ENCODE measurements around the gene VMP1.
"Not testable (repeated sequence)": the region's sequence is repeated elsewhere in the genome, so short reads cannot be mapped to it uniquely, and the experiment has no call there.

The VMP1 gene

DNA sequence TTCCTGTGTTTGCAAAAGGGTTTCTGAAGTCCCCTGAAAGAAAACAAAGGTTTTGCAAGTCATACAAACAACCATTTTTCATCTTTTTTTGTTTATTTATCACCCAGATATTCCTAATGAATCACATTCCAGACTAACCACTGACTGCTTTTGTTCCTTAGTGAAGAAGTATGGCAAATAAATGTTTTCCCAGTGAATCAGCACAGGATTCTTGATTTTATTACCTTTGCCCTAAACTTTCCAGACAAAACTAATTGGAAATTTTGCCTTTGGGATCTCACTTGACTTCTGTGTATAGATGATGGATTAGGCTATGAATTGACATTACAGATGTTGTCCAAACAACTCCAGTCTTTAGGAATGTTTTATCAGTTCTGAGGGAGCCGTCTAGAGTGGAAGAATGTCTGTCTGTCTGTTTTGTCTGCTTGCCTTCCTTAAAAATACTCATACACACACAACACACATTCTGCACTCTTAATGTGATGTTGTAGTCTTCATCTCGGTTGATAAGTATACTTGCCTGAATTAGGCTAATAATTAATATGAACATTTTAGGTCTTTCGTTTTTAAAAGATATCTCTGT is 48.9 kb downstream of the VMP1 start:
- DNase-seq = no peak

DNA sequence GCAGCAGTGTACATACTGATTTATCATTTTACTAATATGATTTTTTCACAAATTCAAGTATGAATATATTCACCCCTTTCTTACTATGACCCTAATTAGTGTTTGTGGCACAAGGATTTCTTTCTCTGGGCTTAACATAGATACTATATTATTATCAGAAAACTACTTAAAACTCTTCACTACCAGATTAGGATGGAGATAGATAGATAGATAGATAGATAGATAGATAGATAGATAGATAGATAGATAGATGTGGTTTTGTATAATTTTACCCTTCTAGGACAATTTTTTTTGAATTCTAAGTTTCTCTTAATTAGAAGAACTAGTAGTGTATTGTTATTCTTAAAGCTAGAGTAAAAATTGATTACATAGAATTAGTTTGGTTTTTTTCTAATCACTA is 49.6 kb downstream of the VMP1 start:
- no peak for DNase-seq

DNA sequence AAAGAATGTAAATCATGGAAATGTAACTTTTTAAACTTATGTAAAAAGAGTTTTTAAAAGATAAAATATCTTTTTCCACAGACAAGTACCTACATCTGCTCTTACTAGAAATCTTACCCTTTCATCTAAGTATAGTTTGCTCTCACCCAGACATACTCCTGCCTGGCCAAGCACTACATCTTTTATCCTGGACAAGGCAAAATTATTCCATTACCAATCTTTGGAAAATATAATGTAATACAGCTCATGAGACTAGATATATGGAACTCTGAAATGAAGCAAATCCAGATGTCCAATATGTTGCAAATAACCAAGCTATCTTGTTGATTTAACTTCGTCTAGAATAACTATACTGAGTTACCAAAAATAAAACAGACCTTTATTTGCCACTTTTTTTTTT is 50.0 kb downstream of the VMP1 start:
- no peak for DNase-seq

DNA sequence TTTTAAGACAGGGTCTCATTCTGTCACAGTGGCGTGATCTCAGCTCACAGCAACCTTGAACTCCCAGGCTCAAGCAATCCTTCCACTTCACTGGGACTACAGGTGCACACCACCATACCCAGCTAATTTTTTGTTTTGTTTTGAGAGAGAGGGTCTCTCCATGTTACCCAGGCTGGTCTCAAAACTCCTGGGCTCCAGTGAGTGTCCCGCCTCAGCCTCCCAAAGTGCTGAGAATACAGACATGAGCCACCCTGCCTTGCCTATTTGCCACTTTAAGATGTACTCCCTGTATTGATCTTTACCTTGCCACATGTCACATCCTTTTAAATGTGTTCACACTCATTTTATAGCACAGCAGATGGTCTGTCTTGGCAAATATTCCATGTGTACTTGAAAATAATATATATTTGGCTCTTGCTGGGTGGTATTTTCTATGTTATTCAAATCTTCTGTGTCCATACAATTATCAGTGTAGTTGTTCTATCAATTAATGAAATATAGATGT is 50.5 kb downstream of the VMP1 start:
- DNase-seq = no peak

DNA sequence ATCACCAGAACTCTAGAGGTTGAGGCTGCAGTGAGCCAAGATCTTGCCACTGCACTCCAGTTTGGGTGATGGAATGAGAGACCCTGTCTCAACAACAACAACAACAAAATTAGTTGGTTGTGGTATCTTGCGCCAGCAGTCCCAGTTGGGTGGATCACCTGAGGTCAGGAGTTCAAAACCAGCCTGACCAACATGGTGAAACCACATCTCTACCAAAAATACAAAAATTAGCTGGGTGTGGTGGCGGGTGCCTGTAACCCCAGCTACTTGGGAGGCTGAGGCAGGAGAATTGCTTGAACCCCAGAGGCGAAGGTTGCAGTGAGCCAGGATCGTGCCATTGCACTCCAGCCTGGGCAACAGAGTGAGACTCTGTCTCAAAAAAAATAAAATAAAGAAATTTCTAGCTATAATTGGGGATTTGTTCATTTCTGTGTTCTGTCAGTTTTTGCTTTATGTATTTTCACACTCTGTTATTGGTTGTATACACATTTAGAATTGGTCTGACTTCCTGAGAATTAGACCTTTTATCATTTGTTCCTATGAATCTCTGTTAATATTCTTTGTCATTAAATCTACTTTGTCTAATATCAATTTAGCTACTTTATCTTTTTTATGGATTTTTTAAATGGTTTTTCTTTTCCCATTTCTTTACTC is 51.7 kb downstream of the VMP1 start:
- not testable (repeated sequence) for DNase-seq

DNA sequence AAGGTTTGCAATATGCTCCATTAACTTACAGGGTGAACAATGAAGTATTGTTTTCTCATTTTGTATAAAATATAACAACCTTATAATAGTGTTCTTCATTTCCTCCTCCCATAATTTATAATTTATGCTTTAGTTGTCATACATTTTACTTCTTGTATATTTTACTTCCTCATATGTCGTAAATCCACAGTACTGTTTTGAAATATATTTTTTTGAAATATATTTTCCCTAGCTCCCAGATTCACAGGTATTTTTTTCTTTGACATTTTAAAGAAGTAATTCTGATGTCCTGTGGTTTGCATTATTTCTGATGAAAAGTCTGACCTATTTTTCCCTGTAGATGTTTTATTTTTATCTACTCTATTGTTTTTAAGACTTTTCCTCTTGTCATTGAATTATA is 52.7 kb downstream of the VMP1 start:
- peak; percentile 61 to 67 for DNase-seq

DNA sequence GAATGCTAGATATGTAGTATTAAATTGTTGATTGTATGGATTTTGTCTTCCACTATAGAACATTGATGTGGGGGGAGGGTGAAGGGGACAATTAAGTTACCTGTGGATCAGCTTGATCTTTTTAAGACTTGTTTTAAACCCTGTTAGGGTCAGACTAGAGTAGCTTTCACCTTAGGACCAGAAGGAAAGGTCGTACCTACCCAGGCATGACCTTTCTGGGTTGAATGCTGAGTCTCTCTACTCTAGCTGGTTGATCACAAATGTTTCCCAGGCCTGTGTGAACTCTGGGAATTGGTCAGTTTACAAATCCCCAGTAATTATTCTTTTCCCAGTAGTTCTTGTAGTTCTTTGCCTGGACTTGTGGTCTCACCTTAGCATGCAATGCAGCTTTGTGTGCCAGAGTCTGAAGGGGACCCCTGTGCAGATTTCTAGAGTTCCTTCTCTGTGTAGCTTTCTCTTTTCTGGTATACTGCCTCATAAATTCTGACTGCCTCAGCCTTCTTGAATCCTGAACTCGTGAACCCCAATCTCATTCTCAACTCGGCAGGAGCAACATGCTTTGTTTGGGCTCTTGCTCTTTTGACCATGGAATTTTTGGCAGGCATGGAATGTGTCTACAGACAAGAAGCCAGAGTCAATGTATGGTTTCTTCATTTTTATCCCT is 54.1 kb downstream of the VMP1 start:
- no peak for DNase-seq

DNA sequence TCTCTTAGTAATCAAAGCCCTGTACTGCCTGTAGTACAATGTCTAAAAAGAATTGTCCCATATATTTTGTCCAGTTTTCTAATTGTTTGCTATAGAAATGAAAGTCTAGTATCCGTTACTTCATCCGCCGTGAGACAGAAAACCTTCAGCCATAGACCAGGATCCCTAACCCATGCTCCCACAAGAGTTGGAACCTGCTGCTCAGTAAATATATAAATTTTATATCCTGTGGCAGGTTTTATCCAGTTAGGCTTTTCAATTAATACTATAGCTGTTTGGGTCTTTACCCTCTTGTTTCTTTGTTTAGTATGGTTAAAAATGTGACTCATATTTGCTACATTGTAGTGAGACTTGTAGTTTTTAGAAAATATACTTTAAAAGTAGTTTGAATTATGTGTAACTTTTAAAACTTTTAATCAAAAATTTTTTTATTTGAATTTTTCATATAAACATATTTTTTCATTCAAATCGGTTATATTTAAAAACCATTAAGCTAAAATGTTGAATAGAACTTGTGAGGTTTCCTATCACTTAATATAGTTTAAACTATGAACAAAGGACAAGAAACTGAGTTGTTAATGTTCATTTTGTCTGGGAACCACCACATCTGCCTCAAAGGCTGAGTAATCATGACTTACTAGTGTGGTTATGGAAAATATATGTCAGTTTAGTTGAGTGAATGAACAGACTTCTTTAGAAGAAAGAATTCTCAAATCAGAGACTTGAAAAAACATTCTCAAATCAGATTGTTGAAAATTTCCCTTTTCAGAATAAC is 54.8 kb downstream of the VMP1 start:
- DNase-seq = no peak

DNA sequence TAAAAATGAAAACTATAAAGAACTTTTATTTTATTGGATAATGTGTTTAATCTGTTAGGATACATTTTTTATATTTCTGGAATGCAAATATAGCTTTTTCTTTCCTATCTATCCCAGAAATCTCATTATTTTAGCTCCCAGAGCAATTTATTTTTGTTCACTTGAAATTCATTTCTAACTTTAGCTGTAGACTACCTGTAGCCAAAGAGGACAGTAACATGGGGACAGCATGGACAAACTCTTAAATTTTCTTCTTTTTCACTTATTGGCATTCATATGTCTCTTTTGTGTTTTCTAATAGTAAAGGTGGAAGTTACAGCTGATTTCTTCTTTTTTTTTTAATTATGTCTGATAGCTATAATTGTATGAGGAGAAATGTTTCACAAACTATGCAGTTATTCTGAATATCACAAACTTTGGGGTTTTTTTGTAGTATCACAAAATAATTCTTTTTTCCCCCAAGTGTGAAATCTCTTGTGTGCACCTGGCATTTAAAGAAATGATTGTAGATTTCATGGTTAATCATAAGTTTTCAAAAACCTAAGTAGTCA is 55.4 kb downstream of the VMP1 start:
- DNase-seq = no peak

DNA sequence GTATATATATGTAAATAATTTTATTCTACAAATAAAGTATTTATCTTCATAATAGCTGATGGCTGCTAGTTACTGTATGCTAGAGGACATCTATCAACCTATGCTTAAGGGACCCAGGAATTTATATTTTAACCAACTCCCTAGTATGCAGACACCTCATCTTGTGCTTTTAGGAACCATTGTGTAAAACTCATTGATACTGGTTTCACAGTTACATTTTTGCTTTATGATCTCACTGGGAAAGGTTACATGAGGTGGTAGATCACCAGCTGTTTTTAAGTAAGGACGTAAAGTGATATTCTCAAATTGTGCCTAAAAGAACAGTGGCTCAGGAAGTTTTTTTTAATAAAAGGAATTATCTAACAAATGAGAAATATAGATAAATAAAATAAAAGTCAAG is 56.4 kb downstream of the VMP1 start:
- DNase-seq = no peak

DNA sequence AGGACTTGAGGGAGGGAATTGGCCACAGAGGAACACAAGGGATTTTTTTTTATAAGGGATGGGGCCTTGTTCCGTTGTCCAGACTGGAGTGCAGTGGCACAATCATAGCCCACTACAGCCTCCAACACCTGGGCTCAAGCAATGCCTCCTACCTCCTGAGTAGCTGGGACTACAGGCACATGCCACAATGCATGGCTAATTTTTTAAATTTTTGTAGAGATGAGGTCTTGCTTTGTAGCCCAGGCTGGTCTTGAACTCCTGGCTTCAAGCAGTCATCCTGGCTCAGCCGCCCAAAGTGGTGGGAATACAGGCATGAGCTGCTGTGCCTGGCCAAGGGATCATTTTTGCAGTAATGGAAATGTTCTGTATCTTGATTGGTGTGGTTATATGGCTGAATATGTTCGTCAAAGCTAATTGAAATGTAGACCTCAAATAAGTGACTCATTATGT is 56.9 kb downstream of the VMP1 start:
- DNase-seq = no peak

DNA sequence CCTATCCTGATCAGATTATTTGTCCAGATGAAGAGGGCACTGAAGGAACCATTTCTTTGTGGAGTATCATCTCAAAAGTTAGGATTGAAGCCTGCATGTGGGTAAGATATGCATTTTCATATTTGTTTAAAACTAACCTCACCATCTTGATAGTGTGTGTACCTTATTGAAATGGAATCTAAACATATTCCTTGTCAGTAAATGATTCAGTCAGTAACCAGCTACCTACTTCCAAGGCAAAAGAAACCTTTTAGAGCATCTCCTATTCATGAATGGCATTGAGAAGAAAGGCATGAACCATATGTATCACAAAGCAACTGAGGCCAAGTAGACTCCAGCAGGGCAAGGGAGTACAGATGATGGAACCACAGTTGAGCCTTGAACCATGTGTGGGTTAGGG is 57.6 kb downstream of the VMP1 start:
- DNase-seq = no peak

DNA sequence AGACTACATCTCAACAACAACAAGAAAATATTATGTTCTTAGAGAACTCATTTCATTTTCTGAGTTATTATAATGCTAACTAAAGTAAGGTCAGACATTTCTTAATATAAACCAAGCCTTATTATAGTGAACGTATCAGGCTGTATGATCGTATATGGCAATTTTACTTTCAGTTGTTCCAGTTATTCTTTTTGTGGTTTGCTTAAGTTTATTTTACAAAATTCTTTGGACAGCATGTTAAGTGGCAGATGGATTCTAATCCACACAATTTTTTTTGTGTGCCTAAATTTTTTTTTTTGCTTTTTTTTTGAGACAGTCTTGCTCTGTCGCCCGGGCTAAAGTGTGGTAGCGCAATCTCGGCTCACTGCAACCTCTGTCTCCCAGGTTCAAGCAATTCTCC is 59.0 kb downstream of the VMP1 start:
- DNase-seq = no peak

DNA sequence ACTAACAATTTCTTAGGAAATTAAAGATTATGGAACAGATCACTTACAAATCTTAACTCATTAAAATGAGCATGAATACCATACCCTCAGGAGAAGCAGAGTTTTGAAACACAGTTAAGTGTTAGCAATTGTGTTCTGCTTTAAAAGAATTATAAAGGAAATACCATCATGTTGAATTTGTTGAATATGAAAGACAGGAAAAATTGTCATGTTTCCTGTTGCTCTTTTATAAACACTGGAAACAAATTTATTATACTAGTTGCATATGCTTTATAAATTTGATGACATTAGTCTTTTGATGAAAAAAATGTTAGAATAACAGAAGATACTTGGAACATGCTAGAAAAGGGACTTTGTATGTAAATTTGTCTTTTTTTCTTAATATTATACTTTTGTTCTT is 59.7 kb downstream of the VMP1 start:
- no peak for DNase-seq

DNA sequence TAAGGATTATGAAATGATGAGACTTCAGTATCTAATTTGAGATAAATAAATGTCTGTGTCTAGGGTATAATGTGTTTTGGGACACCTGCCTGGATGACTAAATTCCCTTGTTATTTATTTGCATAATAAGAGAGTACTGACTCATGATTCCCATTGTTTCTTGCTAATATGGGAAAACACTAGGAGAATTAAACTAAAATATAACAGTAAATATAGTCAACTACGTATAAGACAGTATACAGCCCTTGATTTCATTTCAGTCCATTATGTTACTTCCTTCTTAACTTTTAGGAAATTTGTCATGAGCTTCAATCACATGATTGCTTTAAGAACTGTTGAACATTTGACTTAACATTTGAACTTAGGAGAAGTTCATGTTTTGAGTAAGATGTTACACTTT is 62.4 kb downstream of the VMP1 start:
- DNase-seq = peak; percentile 69 to 77

DNA sequence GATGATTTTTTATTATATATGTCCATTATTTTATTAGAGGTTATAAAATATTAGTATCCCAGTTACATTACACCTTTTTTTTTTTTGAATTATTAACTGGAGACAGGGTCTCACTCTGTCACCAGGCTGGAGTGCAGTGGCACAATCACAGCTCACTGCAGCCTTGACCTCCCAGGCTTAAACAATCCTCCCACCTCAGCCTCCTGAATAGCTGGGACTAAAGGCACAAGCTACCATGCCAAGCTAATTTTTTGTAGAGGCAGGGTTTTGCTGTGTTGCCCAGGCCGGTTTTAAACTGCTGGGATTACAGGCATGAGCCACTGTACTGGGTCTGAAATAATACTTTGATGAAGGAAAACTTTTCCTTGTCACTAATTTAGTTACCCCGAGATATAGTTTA is 63.6 kb downstream of the VMP1 start:
- DNase-seq = no peak

DNA sequence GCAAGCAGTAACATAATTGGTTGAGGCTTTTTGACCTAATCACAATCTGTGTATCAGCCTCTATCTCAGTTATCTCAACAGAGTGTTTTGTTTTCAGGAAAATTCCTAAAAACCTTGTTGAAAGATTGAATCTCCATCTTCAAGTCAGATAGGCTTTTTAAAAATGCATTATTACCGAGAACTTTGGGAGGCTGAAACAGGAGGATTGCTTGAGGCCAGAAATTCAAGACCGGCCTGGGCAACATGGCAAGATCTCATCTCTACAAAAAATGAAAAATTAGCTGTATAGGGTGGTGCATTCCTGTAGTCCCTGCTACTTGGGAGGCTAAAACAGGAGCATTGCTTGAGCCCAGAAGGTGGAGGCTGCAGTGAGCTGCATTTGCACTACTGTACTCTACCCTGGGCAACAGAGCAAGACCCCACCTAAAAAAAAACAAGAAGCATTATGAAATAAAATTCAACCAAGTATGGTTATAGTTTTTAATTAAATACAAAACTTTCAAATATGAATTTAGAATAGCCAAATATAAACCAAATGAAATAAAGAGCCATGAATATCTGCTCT is 68.4 kb downstream of the VMP1 start:
- no peak for DNase-seq

DNA sequence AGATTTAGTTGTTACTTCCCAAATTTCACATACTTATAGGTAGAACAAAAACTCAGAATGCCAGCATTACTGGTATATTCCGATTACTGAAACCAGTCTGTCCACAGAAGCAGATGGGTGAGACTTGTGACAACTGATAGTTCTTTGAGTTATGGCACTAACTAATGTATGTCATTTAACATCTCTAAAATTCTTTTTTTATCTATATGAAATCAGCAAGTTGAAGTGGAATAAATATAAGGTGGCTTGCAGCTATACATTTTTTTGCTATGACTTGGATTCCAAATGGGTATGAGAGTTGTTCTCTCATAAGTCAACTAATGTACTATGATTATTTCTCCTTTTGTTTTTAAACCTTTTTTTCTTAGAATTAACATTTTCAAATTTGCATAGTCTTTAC is 69.1 kb downstream of the VMP1 start:
- DNase-seq = no peak

DNA sequence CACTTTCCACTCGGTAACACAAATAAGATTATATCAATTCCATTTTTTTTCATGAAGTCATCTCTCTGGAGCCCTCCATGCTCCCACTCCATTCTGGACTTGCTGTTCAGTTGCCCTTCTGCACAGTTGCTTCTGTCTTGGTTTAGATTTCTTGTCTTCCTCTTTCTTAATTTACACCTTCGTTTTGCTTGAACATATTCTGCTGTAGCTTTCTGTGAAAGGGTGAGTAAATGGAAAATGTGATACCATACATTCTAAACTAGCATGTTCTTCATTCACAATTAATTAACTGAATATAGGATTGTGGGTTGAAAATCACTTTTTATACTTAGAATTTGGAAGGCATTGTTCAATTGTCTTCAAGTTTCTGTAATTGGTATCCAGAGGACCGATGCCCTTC is 69.6 kb downstream of the VMP1 start:
- no peak for DNase-seq

DNA sequence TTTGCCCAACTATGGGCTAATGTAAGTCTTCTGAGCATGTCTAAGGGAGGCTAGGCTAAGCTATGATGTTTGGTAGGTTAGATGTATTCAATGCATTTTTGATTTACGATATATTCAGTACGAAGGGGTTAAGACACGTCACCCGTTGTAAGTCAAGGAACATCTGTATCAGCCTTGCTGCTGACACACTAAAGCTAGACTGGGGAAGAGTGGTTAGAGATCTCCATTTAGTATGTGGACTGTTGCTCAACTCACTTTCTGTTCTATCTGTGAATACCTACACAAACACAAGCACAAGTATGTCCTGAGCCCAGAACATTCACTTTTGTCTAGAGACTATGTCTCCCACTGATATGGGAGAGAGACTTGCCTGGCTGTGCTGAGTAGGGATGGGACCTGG is 71.5 kb downstream of the VMP1 start:
- no peak for DNase-seq

DNA sequence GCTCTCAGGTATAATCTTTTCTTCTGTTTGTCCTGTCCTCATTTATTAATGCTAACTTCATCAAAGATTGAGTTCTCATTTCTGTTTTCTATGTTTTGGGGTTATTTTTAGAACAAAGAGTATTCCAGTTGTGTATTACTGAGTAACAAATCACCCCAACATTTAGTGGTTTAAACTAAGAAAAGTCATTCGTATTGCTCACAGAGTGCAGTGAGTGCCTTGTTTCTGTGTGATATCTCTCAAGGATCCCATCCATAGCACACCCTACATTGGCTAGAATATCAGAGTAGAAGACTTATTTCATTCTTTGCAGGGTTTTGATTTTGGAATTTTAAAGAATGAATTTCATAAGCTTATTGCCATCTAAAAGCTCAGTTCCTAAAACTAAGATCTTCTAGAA is 72.1 kb downstream of the VMP1 start:
- DNase-seq = no peak

DNA sequence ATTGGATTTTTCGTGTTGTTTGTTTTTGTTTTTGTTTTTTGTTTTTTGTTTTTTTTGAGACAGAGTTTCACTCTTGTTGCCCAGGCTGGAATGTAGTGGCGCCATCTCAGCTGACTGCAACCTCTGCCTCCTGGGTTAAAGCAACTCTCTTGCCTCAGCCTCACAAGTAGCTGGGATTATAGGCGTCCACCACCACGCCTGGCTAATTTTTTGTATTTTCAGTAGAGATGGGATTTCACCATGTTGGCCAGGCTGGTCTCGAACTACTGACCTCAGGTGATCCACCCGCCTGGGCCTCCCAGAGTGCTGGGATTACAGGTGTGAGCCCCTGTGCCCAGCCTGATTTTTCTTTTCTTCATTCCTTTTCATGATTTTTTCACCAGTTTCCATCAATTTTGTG is 73.1 kb downstream of the VMP1 start:
- not testable (repeated sequence) for DNase-seq

Data from AML-193 (cell line).